ENCODE data around the gene PPP2R5D.

Gene PPP2R5D

DNA sequence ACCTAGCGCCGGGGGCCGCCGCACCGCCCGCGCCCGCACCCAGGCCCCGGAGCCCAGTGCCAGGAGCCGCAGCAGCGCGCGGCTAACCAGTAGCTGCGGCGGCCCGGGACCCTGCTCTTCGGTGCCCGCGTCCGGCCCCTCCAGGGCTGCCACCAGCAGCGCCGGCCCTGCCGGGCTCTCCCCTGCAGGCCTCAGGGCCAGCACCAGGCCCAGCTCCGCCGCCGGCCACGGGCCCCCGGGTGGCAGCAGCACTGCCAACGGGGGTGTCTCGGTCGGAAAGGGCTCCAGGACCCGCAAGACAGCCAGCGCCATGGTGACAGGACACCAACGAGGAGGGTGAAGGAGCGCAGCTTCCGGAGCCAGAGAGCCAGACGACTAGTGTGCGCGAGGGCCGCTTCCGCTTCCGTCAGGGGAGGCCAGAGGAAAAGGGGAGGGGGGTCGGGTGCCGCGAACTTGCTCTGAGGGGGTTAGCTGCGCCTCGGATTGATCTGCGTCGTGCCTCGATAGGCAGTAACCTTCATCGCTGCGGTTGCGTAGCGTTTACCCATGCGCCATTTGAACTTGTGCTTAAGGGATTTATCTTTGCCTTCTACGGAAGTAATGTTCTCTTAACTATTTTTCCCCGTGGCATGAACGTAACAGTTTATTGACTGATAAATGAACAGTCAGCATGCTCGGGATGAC lies 5.4 kb upstream of the PPP2R5D start, which contains the start of gene PEX6:
TSS of gene PEX6 (minus strand) at position 343 of the 684 bp plus-strand sequence. CDS start at position 312, 31 bp downstream.
- Mint-ChIP-seq H3K27ac (peak within 1 kb of the TSS; percentile 97 to 99 (median 99)), H3K4me3 (peak within 1 kb of the TSS; percentile 88 to 94 (median 94)), H3K4me1 (peaks cover 25% of the 10 kb centered on the region), H3K36me3 (ENCODE audit: low read depth) (peaks cover 5% of the 10 kb centered on the region), H3K27me3 (ENCODE audit: low read depth) (no peaks in the 10 kb centered on the region), H3K9me3 (no peaks in the 10 kb centered on the region)
- no peak for TF ChIP-seq CTCF (IDR thresholded peaks at IDR 0.05; ENCODE audit: unreplicated experiment in 3 of 3)

GRCh38 chr6:42979523-42980177 lies 4.7 kb upstream of the PPP2R5D start:
- H3K36me3 Mint-ChIP-seq (ENCODE audit: low read depth), result peaks cover 4% of the 10 kb centered on the region
- H3K9me3 Mint-ChIP-seq, result no peaks in the 10 kb centered on the region
- TF ChIP-seq CTCF (IDR thresholded peaks at IDR 0.05; ENCODE audit: unreplicated experiment in 3 of 3), result no peak
- no peaks in the 10 kb centered on the region for H3K27me3 Mint-ChIP-seq (ENCODE audit: low read depth)
- H3K4me1 Mint-ChIP-seq, result peaks cover 30% of the 10 kb centered on the region
- peak overlapping the region; percentile 97 to 99 (median 99) for H3K27ac Mint-ChIP-seq
- peak overlapping the region; percentile 88 to 94 (median 94) for H3K4me3 Mint-ChIP-seq

DNA sequence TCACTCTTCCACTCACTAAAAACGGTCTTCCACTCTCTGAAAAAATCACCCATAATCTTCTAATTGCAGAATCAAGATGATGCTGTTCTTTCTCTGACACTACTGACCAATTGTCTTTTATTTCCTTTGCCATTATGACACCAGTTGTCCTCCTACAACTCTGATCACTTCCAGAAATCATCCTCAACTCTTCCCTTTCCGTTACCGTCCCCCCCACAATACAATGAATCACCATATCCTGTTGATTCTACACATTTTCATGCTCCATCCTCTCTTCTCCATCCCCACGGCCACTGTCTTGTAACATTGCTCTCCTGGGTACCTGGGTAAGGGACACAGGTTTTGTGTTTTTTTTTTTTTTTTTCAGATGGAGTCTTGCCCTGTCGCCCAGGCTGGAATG lies 2.5 kb upstream of the PPP2R5D start:
- no peaks in the 10 kb centered on the region for H3K27me3 Mint-ChIP-seq (ENCODE audit: low read depth)
- H3K9me3 Mint-ChIP-seq, result no peaks in the 10 kb centered on the region
- peaks cover 46% of the 10 kb centered on the region for H3K4me1 Mint-ChIP-seq
- H3K4me3 Mint-ChIP-seq, result peak overlapping the region; percentile 41 to 62 (median 56)
- H3K36me3 Mint-ChIP-seq (ENCODE audit: low read depth), result peaks cover 2% of the 10 kb centered on the region
- no peak for TF ChIP-seq CTCF (IDR thresholded peaks at IDR 0.05; ENCODE audit: unreplicated experiment in 3 of 3)
- H3K27ac Mint-ChIP-seq, result peak overlapping the region; percentile 47 to 62 (median 55)

DNA sequence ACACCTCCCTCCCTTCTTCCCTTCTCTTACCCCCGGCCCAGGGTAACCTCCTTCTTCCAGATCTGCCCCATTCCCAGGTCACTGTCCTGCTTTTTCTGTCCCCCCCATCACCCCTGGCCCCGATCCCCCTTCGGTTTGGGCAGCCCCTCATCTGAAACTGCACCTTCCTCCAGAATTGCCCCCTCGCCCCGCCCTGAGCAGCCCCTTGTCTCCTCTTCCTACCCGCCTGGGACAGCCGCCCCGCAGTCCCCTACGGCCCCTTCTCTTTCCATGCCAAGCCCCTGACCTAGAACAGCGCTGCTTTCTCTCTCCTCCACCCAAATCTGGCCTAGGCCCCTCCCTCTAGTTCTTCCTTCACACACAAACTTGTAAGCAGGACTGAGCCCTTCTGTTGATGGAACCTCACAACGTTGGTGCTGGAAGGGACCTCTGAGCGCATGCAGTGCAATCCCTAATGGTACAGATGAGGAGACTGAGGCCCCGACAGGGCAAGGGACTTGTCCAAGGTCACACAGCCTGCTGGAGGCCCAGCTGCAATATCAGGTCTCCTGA lies 630 bp downstream of the PPP2R5D start:
- H3K27me3 Mint-ChIP-seq (ENCODE audit: low read depth), result no peaks in the 10 kb centered on the region
- no peak for TF ChIP-seq CTCF (IDR thresholded peaks at IDR 0.05; ENCODE audit: unreplicated experiment in 3 of 3)
- H3K9me3 Mint-ChIP-seq, result no peaks in the 10 kb centered on the region
- peak overlapping the region; percentile 91 to 96 (median 93) for H3K4me3 Mint-ChIP-seq
- H3K27ac Mint-ChIP-seq, result peak overlapping the region; percentile 37 to 78 (median 75)
- peaks cover 46% of the 10 kb centered on the region for H3K4me1 Mint-ChIP-seq
- H3K36me3 Mint-ChIP-seq (ENCODE audit: low read depth), result peaks cover 13% of the 10 kb centered on the region

DNA sequence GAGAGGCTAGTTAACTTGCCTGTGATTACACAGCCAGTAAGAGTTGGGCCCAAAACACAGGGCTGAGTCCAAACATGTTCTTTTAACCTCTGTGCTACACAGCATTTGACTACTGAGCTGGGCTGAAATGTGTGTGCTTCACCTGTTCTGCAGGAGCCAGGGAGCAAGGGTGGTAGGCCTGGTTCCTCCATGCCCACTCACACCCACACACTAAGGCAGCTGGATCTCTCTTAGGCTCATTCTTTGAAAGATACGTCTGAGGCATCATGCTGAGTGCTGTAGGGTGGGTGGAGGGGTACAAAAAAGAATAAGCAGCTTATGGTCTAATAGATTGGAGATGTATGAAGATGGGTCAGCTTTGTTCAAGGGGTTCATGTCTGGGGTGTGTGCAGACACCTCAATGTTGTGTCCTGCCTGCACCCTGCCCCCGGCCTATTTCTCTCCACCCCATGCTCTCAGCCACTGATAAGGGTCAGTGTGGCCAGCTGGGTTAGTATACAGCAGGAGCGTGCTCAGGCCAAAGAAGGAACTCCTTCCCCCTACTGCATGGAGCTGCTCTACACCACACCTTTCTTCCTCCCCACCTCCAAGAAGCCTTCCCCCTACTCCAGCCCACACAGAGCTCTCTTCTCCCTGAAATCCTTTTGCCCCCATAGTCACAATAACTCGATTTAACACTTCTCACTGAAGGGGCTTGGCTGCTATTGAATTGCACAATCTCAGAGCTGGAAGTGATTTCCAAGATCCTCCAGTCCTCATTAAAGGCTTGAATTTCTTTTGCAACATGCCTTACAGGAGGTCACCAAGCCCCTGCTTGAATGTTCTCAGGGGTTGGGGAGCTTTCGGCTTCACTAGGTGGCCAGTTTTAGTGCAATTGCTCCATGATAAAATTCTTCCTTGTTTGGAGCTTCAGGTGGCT lies 3.4 kb downstream of the PPP2R5D start:
- TF ChIP-seq CTCF (IDR thresholded peaks at IDR 0.05; ENCODE audit: unreplicated experiment in 3 of 3), result no peak
- Mint-ChIP-seq H3K27ac (peak overlapping the region in 2 of 3 experiments; percentile 57 to 86), H3K4me3 (peak overlapping the region; percentile 27 to 96 (median 93)), H3K27me3 (ENCODE audit: low read depth) (no peaks in the 10 kb centered on the region), H3K9me3 (no peaks in the 10 kb centered on the region), H3K4me1 (peaks cover 46% of the 10 kb centered on the region), H3K36me3 (ENCODE audit: low read depth) (peaks cover 24% of the 10 kb centered on the region)
